Measurements from ENCODE around the gene MEF2A. TPM values are rescaled to one million over a fixed set of nuclear protein-coding genes. Genes with fewer than 3 reads are reported as not detected.

The MEF2A gene
- total RNA-seq, 8 experiments from 2014 or later = 12.9 to 65.4 (median 30.9) TPM

DNA sequence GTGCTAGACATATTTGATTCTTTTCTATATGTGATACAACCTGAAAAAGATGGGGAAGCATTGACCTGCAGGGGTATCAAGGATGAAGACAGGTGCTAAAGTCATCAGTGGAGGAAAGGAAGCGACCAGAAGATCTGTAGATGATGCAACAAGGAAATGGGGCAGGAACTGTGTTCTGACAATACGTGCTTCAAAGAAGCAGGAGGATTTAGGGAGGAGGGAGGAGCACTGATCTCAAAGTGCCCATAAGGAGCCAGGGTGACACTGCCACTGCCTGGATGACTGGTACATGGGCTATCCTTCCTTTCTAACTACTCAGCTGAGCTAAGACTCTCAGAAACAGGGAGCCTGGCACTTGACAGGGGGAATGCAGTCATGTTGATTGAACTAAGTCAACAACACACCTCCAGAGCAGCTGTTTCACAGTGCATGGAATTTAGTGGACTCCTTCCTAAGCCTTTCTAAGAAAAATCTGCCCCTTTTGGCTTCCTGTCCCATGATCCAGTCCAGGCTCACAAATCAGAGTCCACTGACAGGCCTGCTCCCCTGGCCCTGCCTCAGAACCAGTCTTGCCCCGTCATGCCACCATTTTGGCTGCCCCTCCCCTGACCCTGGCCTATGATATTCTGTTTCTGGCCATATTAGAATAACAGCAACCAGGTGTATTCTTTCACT lies 155.5 kb downstream of the MEF2A start:
- Histone ChIP-seq H3K4me1 (replicated peaks in 1 of 2) (no peaks in the 10 kb centered on the region), H3K4me3 (no peak overlapping the region), H3K27ac (no peak overlapping the region)
- peak in 1 of 8 experiments; percentile 58 for ATAC-seq (replicated peaks in 6 of 8)
- 80 to 100% (median 92%) methylated on average over 1 to 3 of the region's 3 CpGs for WGBS, 10 experiments
- in situ Hi-C loops (cut with MboI; ENCODE audit: low pct_unique_long_range_greater_than_20kb in 2 of 9, low sequenced_read_pairs in 9 of 9, unreplicated experiment in 9 of 9) = loop anchor here in 4 of 9 experiments (25.0 kb wide), 3 partner anchors 309 to 609 kb away; partner anchors contain the start of gene SYNM (in 1 of the 4)

DNA sequence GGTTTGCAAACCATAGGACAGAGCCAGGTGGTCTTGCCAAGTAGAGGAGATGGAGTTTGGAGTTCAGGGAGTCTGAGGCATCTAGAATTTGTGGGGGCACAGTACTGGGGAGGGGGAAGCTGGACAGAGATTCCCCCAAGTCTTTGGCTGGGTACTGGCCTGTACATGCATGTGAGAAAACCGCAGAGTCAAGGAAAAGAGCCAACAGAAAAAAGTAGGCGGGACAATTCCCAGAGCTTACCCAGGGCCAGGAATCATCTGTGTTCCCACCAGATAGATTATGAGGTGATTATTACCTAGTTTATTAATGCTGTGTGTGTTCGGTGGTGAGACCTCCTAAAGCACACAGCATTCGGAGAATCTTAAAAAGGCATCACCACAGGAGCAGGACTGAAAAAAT lies 156.1 kb downstream of the MEF2A start:
- in situ Hi-C loops (cut with MboI; ENCODE audit: low pct_unique_long_range_greater_than_20kb in 2 of 9, low sequenced_read_pairs in 9 of 9, unreplicated experiment in 9 of 9) = loop anchor here in 4 of 9 experiments (25.0 kb wide), 3 partner anchors 310 to 610 kb away; partner anchors contain the start of gene SYNM (in 1 of the 4)
- ATAC-seq (replicated peaks in 6 of 8) = no peak
- Histone ChIP-seq H3K4me1 (replicated peaks in 1 of 2) (no peaks in the 10 kb centered on the region), H3K27ac (no peak overlapping the region), H3K4me3 (no peak overlapping the region)
- WGBS, 10 experiments = 60 to 100% (median 86%) methylated on average over 1 to 4 of the region's 4 CpGs; no CpG with 5 or more reads in 5 of the 10 experiments

DNA sequence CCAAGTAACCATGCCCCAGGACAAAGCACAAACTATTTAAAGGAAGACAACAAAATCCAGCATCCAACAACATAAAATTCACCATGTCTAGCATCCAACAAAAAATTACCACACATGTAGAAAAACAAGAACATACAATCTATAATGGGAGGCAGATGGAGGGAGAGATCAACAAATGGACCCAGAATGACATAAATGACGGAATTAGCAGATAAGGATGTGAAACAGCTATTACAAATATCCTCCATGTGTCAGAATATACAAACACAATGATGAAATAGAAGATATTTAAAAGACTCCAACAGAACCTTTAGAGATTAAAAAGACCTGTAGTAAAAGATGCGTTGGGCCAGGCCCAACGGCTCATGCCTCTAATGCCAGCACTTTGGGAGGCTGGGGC lies 156.6 kb downstream of the MEF2A start:
- ATAC-seq (replicated peaks in 6 of 8) = no peak
- Histone ChIP-seq H3K4me3 (no peak overlapping the region), H3K4me1 (replicated peaks in 1 of 2) (no peaks in the 10 kb centered on the region), H3K27ac (no peak overlapping the region)
- in situ Hi-C loops (cut with MboI; ENCODE audit: low pct_unique_long_range_greater_than_20kb in 2 of 9, low sequenced_read_pairs in 9 of 9, unreplicated experiment in 9 of 9) = loop anchor here in 4 of 9 experiments (25.0 kb wide), 3 partner anchors 310 to 610 kb away; partner anchors contain the start of gene SYNM (in 1 of the 4)
- WGBS, 10 experiments = 70 to 100% (median 92%) methylated on average over 1 to 3 of the region's 3 CpGs; no CpG with 5 or more reads in 1 of the 10 experiments

DNA sequence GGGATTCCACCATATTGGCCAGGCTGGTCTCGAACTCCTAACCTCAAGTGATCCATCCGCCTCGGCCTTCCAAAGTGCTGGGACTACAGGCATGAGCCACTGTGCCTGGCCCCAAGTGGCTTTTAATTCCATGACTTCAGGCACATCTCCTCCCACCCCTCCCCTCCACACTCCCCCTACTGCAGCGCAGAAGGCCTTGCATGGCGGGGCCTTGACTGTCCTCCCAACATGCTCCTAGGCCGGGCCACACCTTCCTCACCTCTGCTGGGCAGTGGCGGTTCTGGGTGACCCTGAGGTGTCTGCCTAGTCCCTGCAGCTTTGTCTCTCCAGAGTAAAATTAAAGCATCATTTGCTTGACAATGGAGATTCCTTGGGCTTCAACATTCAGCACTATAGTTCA lies 160.5 kb downstream of the MEF2A start:
- 0 to 100% (median 89%) methylated on average over 1 to 2 of the region's 7 CpGs; no CpG with 5 or more reads in 6 of the 10 experiments for WGBS, 10 experiments
- H3K4me1 ChIP-seq (replicated peaks in 1 of 2) = peaks cover 3 to 6% of the 10 kb centered on the region in 2 donors
- no peak for ATAC-seq (replicated peaks in 6 of 8)

DNA sequence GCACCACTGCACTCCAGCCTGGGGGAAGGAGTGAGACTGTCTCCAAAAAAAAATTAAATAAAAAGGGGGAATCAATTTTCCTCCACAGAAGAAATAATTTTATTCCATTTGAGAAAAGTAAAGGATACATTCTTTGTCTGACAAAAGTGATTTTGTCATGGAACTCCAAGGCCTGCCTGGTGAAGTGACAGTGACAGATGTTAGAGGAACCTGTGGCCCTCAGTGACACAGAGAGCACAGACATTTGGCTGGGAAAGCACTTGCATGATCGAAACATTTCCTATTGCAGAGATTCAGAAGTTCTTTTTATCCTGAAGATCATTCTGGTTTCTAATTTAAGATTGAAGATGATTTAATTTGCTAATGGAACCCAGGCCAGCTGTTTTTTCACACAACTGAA lies 161.5 kb downstream of the MEF2A start:
- in situ Hi-C loops (cut with MboI; ENCODE audit: low pct_unique_long_range_greater_than_20kb in 2 of 9, low sequenced_read_pairs in 9 of 9, unreplicated experiment in 9 of 9) = loop anchor here in 2 of 9 experiments (25.0 kb wide), 2 partner anchors 440 to 465 kb away; partner anchors contain the start of gene LRRC28 (in 1 of the 2)
- ATAC-seq (replicated peaks in 6 of 8) = no peak
- no peak overlapping the region for H3K4me3 ChIP-seq
- no peak overlapping the region for H3K27ac ChIP-seq
- peaks cover 9 to 11% of the 10 kb centered on the region in 2 donors for H3K4me1 ChIP-seq (replicated peaks in 1 of 2)
- WGBS, 10 experiments = 0 to 100% (median 53%) methylated on average over 1 of the region's 1 CpG; no CpG with 5 or more reads in 4 of the 10 experiments

More for the DNA sequence above, 160.5 kb downstream of the MEF2A start:
- Histone ChIP-seq H3K27ac (no peak overlapping the region), H3K4me3 (no peak overlapping the region)
- in situ Hi-C loops (cut with MboI; ENCODE audit: low pct_unique_long_range_greater_than_20kb in 2 of 9, low sequenced_read_pairs in 9 of 9, unreplicated experiment in 9 of 9) = loop anchor here in 2 of 9 experiments (25.0 kb wide), 2 partner anchors 439 to 464 kb away; partner anchors contain the start of gene LRRC28 (in 1 of the 2)

DNA sequence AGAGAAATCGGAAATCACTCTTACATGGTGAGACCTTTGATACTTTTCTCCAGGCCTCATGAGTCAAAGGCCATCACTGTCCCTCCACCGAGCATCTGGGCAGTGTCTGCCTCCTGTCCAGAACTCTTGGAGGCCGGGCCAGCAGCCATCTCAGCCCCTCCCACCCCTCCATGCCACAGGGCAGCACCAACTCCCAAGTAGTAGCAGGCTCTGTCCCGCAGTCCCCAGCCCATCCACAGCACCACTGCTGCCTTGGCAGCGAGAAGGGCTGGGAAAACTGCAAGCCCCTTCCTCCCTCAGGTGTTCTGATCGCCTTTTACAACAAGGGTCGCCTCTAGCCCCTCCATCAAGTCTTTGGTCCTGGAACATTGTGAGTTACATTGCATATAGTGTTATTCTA lies 161.9 kb downstream of the MEF2A start:
- peaks cover 9 to 11% of the 10 kb centered on the region in 2 donors for H3K4me1 ChIP-seq (replicated peaks in 1 of 2)
- 65 to 100% (median 90%) methylated on average over 1 to 6 of the region's 7 CpGs; no CpG with 5 or more reads in 3 of the 10 experiments for WGBS, 10 experiments
- H3K4me3 ChIP-seq = no peak overlapping the region
- no peak for ATAC-seq (replicated peaks in 6 of 8)
- in situ Hi-C loops (cut with MboI; ENCODE audit: low pct_unique_long_range_greater_than_20kb in 2 of 9, low sequenced_read_pairs in 9 of 9, unreplicated experiment in 9 of 9) = loop anchor here in 2 of 9 experiments (25.0 kb wide), 2 partner anchors 440 to 465 kb away; partner anchors contain the start of gene LRRC28 (in 1 of the 2)
- H3K27ac ChIP-seq = no peak overlapping the region

DNA sequence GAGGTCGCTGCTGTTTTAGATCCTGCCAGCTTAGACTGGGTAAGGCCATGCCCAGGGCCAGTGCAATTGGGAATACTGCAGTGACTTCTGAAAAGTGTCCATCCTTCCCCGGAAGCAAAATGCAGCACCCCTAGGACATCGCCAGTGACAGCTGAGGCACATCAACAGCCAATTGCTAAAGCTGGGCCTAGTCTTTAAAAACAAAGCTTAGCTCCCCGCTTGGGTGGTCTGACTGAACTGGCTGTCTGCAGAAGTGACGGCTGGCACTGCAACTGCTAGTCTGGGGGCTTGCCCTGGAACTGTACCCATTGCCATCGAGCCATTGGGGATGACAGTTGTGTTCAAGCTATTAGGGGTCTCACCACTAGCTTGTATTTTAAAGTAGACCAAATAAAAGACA lies 163.1 kb downstream of the MEF2A start:
- in situ Hi-C loops (cut with MboI; ENCODE audit: low pct_unique_long_range_greater_than_20kb in 2 of 9, low sequenced_read_pairs in 9 of 9, unreplicated experiment in 9 of 9) = loop anchor here in 2 of 9 experiments (25.0 kb wide), 2 partner anchors 442 to 467 kb away; partner anchors contain the start of gene LRRC28 (in 1 of the 2)
- 20 to 100% (median 90%) methylated on average over 1 to 4 of the region's 6 CpGs; no CpG with 5 or more reads in 3 of the 10 experiments for WGBS, 10 experiments
- no peak for ATAC-seq (replicated peaks in 6 of 8)
- no peak overlapping the region for H3K27ac ChIP-seq
- peaks cover 11% of the 10 kb centered on the region in 2 donors for H3K4me1 ChIP-seq (replicated peaks in 1 of 2)
- no peak overlapping the region for H3K4me3 ChIP-seq

DNA sequence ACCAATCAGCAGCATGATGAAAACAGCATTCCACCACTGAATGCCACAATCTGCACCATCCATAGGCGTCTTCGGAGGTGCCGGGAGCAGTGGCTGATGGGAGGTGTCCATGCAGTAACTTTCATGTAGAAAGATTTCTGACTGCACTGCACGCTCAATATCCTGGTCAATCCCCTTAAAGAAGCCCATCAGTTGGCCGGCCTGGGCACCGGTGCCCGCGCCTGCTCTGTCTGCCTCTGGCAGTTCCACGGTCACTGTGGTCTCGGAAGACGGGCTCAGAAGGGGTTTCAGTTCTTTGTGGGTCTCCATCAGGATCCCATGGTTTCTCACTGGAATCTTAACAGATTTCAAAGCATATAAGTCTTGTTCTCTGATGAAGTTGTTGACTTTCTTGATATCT lies 163.5 kb downstream of the MEF2A start:
- H3K4me1 ChIP-seq (replicated peaks in 1 of 2) = peaks cover 11% of the 10 kb centered on the region in 2 donors
- H3K27ac ChIP-seq = no peak overlapping the region
- 80 to 100% (median 93%) methylated on average over 1 to 9 of the region's 11 CpGs; no CpG with 5 or more reads in 2 of the 10 experiments for WGBS, 10 experiments
- in situ Hi-C loops (cut with MboI; ENCODE audit: low pct_unique_long_range_greater_than_20kb in 2 of 9, low sequenced_read_pairs in 9 of 9, unreplicated experiment in 9 of 9) = loop anchor here in 2 of 9 experiments (25.0 kb wide), 2 partner anchors 442 to 467 kb away; partner anchors contain the start of gene LRRC28 (in 1 of the 2)
- ATAC-seq (replicated peaks in 6 of 8) = no peak
- H3K4me3 ChIP-seq = no peak overlapping the region

DNA sequence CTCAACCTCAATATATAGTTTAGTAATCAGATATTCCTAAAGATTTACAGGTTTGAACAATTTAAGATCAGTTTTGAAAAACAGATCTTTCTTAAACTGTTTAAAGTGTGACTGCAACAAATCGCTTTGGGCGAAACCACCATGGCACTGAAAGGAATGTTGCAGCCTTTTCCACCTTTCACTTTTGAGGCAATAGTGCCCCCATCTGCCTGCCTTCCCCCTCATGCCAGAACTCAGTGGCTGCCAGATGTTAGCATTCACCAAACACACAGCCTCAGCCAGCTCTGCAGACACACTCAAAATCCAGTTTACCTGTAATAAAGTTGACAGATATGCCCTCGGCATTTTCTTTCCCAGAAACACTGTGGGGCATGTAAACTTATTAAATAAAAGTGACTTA lies 164.1 kb downstream of the MEF2A start:
- in situ Hi-C loops (cut with MboI; ENCODE audit: low pct_unique_long_range_greater_than_20kb in 2 of 9, low sequenced_read_pairs in 9 of 9, unreplicated experiment in 9 of 9) = loop anchor here in 2 of 9 experiments (25.0 kb wide), 2 partner anchors 443 to 468 kb away; partner anchors contain the start of gene LRRC28 (in 1 of the 2)
- 0 to 100% (median 84%) methylated on average over 1 to 3 of the region's 3 CpGs; no CpG with 5 or more reads in 2 of the 10 experiments for WGBS, 10 experiments
- ATAC-seq (replicated peaks in 6 of 8) = no peak

DNA sequence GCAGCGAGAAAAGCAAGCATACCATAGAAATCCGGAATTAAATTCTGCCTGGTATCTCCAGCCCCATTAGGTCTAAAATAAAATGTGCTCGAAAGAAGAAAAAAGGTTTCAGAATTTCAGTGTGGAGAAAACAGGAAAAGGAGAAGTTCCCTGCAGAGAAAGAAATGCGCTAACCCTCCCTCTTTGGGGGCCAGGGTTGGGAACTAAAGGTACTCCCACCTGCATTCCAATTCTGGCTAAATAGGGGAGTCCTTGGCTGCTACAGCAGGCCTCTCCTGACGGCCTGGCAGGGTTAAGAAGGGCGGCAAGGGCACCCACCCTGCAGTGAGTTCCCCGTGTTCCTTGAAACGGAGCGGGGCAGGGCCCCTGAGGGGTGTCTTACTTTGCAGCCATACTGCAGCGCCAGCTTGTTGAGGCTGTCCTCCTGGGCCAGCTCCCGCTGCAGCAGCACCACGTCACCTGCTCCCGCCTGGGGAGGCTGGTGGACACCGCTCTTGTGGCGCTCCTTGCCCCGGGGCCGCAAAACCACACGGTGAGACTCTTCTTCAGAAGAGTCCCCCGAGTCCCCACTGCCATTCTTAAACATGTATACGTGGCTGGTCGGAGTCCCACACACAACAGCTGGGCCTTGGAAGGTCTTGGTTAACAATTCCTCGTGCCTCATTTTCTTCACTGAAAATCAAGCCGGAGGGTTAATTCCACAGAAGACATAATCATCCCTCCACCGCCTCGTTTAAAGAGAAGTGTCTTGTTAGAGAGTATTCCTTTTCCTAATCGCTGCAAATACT lies 165.7 kb downstream of the MEF2A start:
- in situ Hi-C loops (cut with MboI; ENCODE audit: low pct_unique_long_range_greater_than_20kb in 2 of 9, low sequenced_read_pairs in 9 of 9, unreplicated experiment in 9 of 9) = loop anchor here in 2 of 9 experiments (25.0 kb wide), 2 partner anchors 444 to 469 kb away; partner anchors contain the start of gene LRRC28 (in 1 of the 2)
- WGBS, 10 experiments = 29 to 89% (median 68%) methylated on average over 2 to 19 of the region's 26 CpGs
- peak in 3 of 8 experiments; percentile 10 to 12 (median 12) for ATAC-seq (replicated peaks in 6 of 8)
- no peak overlapping the region for H3K27ac ChIP-seq
- H3K4me1 ChIP-seq (replicated peaks in 1 of 2) = peaks cover 11% of the 10 kb centered on the region in 2 donors
- H3K4me3 ChIP-seq = peak overlapping the region; percentile 51 to 98 (median 70)

More for the DNA sequence above, 164.1 kb downstream of the MEF2A start:
- H3K27ac ChIP-seq = no peak overlapping the region
- H3K4me1 ChIP-seq (replicated peaks in 1 of 2) = peaks cover 11% of the 10 kb centered on the region in 2 donors
- no peak overlapping the region for H3K4me3 ChIP-seq

DNA sequence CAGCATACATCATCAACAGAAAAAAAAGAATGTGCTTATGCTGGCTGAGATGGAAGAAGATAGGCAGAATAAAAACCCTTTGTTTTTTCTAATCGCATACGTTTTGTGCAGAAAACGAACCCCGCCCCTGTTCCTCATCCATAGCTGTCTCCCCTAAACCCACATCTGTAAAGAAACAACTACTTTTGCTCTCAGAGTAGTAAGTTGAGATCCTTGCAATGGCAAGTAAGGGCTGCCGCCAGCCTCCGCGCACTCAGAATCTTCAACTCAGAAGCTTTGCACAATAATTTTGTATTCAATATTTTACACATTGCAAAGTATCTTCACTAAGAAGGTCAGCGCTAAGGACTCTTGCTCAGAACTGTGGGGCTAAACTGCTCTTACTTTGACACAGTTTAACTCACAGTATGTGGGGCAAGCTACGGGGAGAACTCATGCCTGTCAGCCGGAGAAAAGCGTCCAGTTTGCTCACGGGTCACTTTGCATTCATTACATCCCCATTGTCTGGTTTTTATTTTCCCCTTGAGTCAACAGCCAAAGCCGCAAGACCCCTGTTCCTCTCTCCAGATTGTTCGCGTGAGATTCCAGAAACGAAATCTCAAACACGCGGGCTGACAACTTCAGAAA lies 166.5 kb downstream of the MEF2A start:
- Histone ChIP-seq H3K4me3 (peak overlapping the region; percentile 51 to 98 (median 70)), H3K27ac (no peak overlapping the region), H3K4me1 (replicated peaks in 1 of 2) (peaks cover 11% of the 10 kb centered on the region in 2 donors)
- WGBS, 10 experiments = 6 to 58% (median 21%) methylated on average over 2 to 11 of the region's 18 CpGs; no CpG with 5 or more reads in 1 of the 10 experiments
- ATAC-seq (replicated peaks in 6 of 8) = peak in 2 of 8 experiments; percentile 26 to 48
- in situ Hi-C loops (cut with MboI; ENCODE audit: low pct_unique_long_range_greater_than_20kb in 2 of 9, low sequenced_read_pairs in 9 of 9, unreplicated experiment in 9 of 9) = loop anchor here in 2 of 9 experiments (25.0 kb wide), 2 partner anchors 445 to 470 kb away; partner anchors contain the start of gene LRRC28 (in 1 of the 2)

Measured in motor neuron (in vitro differentiated cells).